GM12872 (cell line): ENCODE data around the gene ADGB.

ENCODE experiments used
- CTCF ChIP-seq: IDR thresholded peaks from 3 replicates; pipeline ENCODE4 v1.5.1; 2011; ENCODE audit warnings: low read depth, mild to moderate bottlenecking, low read length, moderate library complexity; ENCODE audit not compliant: insufficient read depth

ADGB gene

GRCh38 chr6:146857980-146858347 is 259.2 kb downstream of the ADGB start:
- no peak for TF ChIP-seq CTCF

GRCh38 chr6:146859206-146859605 is 260.4 kb downstream of the ADGB start:
- no peak for TF ChIP-seq CTCF

GRCh38 chr6:146859795-146860495 is 261.2 kb downstream of the ADGB start:
- TF ChIP-seq CTCF: no peak

GRCh38 chr6:146860583-146860982 is 261.8 kb downstream of the ADGB start:
- no peak for TF ChIP-seq CTCF

- TF ChIP-seq CTCF: no peak
Measured at GRCh38 chr6:146861029-146861563, 262.3 kb downstream of the ADGB start.

- TF ChIP-seq CTCF: no peak
Measured at GRCh38 chr6:146861716-146862115, 262.9 kb downstream of the ADGB start.

GRCh38 chr6:146862508-146862919 is 263.7 kb downstream of the ADGB start:
- TF ChIP-seq CTCF: no peak
